Fibroblast of villous mesenchyme (primary cell): ENCODE data around the gene SPTB. TPM values are rescaled to one million over a fixed set of nuclear protein-coding genes. Genes with fewer than 3 reads are reported as not detected.

Experiments used
- DNase-seq: peaks from one replicate; pipeline ENCODE4 v3.0.0-alpha.2; 2010; ENCODE audit warnings: low read depth
- H3K4me3 ChIP-seq: 2 replicates; pipeline ENCODE4 v1.5.1; 2011; ENCODE audit warnings: low read depth, mild to moderate bottlenecking, low read length
- CTCF ChIP-seq: IDR thresholded peaks from 2 replicates; pipeline ENCODE4 v1.5.1; 2012; ENCODE audit warnings: low read depth, mild to moderate bottlenecking, low read length; ENCODE audit not compliant: insufficient read depth
- total RNA-seq: library from RNA; depleted of rRNA; stranded (reverse); fragments of >200 nt; gene quantifications from 2 replicates; pipeline ENCODE4 v1.2.3, GENCODE V29; 2012

The SPTB gene
- total RNA-seq, 1 donor = under 0.01 TPM

- no peak for DNase-seq
- no peak for TF ChIP-seq CTCF
These were observed 107.2 kb downstream of the SPTB start for GRCh38 chr14:64772397-64772950.

DNA sequence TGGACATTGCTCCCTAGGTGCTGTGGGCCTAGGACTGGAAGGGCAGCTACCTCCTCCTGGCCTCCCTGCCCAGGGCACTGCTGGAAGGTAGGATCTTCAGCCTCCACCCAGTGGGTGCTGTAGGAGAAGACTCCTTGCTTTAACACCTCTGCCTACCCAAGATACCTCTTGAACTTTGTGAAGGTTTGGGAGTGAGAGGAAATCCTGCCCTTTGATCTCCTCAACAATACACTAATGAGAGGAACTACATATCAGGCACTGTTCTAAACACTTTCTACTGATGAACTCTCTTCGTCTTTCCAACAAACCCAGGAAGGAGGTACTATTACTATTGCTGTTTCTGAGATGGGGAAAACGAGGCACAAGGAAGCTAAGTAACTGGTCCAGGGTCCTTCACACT is 108.5 kb downstream of the SPTB start:
- DNase-seq = no peak
- no peak for TF ChIP-seq CTCF
- no peak overlapping the region for H3K4me3 ChIP-seq

More at GRCh38 chr14:64772397-64772950, 107.2 kb downstream of the SPTB start:
- H3K4me3 ChIP-seq = no peak overlapping the region

DNA sequence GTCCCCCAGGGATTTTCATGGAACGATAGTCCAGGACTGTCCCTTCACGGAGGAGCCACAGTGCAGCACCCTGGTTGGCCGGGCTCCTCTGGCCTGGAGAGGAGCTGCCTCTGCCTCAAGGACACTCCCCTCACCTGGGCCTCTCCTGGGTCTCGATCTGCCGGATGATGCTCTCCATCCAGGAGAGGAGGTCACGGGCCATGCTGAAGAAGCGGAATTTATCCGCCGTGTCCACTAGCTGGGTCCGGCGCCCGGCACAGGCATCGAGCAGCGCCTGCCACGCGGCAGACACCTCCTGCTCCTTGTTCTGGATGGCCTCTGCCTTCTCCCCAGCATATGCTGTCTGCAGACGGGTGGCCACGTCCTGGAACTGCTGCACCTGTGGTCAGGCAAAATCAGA is 109.0 kb downstream of the SPTB start:
- no peak for DNase-seq
- no peak overlapping the region for H3K4me3 ChIP-seq
- TF ChIP-seq CTCF = no peak

DNA sequence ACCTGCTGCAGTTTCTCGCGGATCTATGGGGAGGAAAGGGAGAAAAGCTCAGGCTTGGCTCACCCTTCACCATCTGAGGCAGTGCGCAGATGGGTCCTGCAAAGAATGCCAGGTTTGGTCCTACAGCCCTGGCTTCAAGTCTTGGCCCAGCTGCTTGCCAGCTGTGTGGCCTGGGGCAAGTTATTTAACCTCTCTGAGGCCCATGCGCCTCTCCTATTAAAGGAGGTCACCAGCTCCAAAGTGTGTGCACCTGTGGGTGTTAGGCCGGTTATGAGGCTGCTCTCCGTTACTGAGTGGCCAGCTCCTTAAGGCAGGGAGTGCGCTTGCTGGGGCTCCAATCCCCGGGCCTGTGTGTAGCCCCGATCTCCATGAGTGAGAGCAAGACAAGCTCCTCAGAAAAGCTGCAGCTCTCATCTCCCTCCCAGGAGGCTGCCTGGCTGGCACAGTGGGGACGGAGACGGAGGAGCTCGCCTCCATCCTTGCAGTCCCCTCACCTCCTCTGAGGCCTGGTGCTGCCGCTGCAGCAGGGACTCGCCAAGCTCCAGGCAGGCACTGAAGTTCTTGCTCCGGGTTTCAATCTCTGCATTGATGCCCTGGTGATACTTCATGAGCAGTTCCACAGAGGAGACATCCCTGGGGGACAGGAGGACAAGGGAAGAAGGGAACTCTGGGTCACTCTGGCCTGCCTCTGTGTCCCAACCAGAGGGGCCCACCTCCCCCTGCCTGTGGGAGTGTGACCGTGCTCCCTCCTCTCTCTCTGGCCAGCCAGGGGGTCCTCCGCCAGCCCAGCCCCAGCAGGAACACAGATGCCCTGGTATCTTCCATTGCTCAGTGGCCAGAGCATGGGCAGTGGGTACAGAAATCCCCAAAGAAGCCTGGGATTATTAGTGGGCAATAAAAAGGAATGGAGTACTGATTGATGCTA is 110.3 kb downstream of the SPTB start:
- no peak for TF ChIP-seq CTCF
- DNase-seq = no peak
- no peak overlapping the region for H3K4me3 ChIP-seq

- DNase-seq = no peak
- no peak overlapping the region for H3K4me3 ChIP-seq
- no peak for TF ChIP-seq CTCF
These were observed 111.2 kb downstream of the SPTB start for GRCh38 chr14:64768401-64769095.

- TF ChIP-seq CTCF = no peak
- no peak for DNase-seq
- H3K4me3 ChIP-seq = no peak overlapping the region
These were observed 112.3 kb downstream of the SPTB start for GRCh38 chr14:64767215-64767964.
